MM.1S (cell line): ENCODE measurements around the gene MS4A18.

ENCODE experiments used
- DNase-seq: peaks from one replicate; pipeline ENCODE4 v3.0.0-alpha.2; 2015
- H2AFZ ChIP-seq: fragments of 300-600 bp; sonication (generic); 2 replicates; pipeline ENCODE4 v1.6.0; 2016; ENCODE audit warnings: antibody characterized with exemption, low read length
- H3F3A ChIP-seq: fragments of 300-600 bp; sonication (generic); 2 replicates; pipeline ENCODE4 v1.6.1; 2016; ENCODE audit warnings: mild to moderate bottlenecking, antibody characterized with exemption, low read length, moderate library complexity, mixed read lengths; ENCODE audit not compliant: insufficient read depth
- H3K27ac ChIP-seq: fragments of 300-600 bp; sonication (generic); 2 replicates; pipeline ENCODE4 v1.5.1; 2016; ENCODE audit warnings: mild to moderate bottlenecking, low read length
- H3K27me3 ChIP-seq: fragments of 300-600 bp; sonication (generic); replicated peaks from 2 replicates; pipeline ENCODE4 v1.6.0; 2016; ENCODE audit warnings: low read length; ENCODE audit not compliant: insufficient read depth
- H3K36me3 ChIP-seq: fragments of 300-600 bp; sonication (generic); replicated peaks from 2 replicates; pipeline ENCODE4 v1.6.1; 2016; ENCODE audit warnings: mild to moderate bottlenecking, low read length, mixed read lengths; ENCODE audit not compliant: insufficient read depth
- H3K4me1 ChIP-seq: fragments of 300-600 bp; sonication (generic); 2 replicates; pipeline ENCODE4 v1.6.1; 2016; ENCODE audit warnings: low read length, mixed read lengths
- H3K4me2 ChIP-seq: fragments of 300-600 bp; sonication (generic); 2 replicates; pipeline ENCODE4 v1.6.0; 2016; ENCODE audit warnings: low read depth, low read length
- H3K4me3 ChIP-seq: fragments of 300-600 bp; sonication (generic); 2 replicates; pipeline ENCODE4 v1.5.1; 2016; ENCODE audit warnings: low read length, mixed read lengths
- H3K79me2 ChIP-seq: fragments of 300-600 bp; sonication (generic); 2 replicates; pipeline ENCODE4 v1.6.1; 2016; ENCODE audit warnings: mixed run types, low read length, mixed read lengths
- H3K9ac ChIP-seq: fragments of 300-600 bp; sonication (generic); 2 replicates; pipeline ENCODE4 v1.6.1; 2016; ENCODE audit warnings: low read length, mixed read lengths
- H3K9me2 ChIP-seq: fragments of 300-600 bp; sonication (generic); replicated peaks from 2 replicates; pipeline ENCODE4 v1.6.1; 2016; ENCODE audit warnings: mild to moderate bottlenecking, low read length, mixed read lengths; ENCODE audit not compliant: insufficient read depth
- H3K9me3 ChIP-seq: fragments of 300-600 bp; sonication (generic); replicated peaks from 2 replicates; pipeline ENCODE4 v1.6.1; 2016; ENCODE audit warnings: mild to moderate bottlenecking, low read length, mixed read lengths; ENCODE audit not compliant: insufficient read depth
- H4K20me1 ChIP-seq: fragments of 300-600 bp; sonication (generic); 2 replicates; pipeline ENCODE4 v1.6.1; 2016; ENCODE audit warnings: mild to moderate bottlenecking, low read length, moderate library complexity, mixed read lengths; ENCODE audit not compliant: insufficient read depth
- CTCF ChIP-seq: fragments of 300-600 bp; sonication (generic); IDR thresholded peaks from 2 replicates; pipeline ENCODE4 v1.5.1; 2016; ENCODE audit warnings: antibody characterized with exemption, low read length, mixed read lengths
- EZH2 ChIP-seq: fragments of 300-600 bp; sonication (generic); optimal IDR thresholded peaks from 2 replicates; pipeline ENCODE3; 2017; ENCODE audit warnings: low read depth, mild to moderate bottlenecking, antibody characterized with exemption, low read length, mixed read lengths
- EZH2phosphoT487 ChIP-seq: fragments of 300-600 bp; sonication (generic); IDR thresholded peaks from 2 replicates; pipeline ENCODE4 v1.6.1; 2018; ENCODE audit warnings: antibody characterized with exemption, low read length

The MS4A18 gene

GRCh38 chr11:60764879-60765278 lies 40.4 kb downstream of the MS4A18 start:
- Histone ChIP-seq H2AFZ (no peak overlapping the region), H4K20me1 (no peaks in the 10 kb centered on the region), H3K4me3 (no peak overlapping the region), H3K4me2 (peak overlapping the region; percentile 55), H3K9me2 (no peaks in the 10 kb centered on the region), H3K36me3 (no peaks in the 10 kb centered on the region), H3K4me1 (peaks cover 48% of the 10 kb centered on the region), H3K27me3 (no peaks in the 10 kb centered on the region), H3K79me2 (no peaks in the 10 kb centered on the region), H3K27ac (peak overlapping the region; percentile 75), H3F3A (peaks cover 14% of the 10 kb centered on the region), H3K9ac (no peak overlapping the region), H3K9me3 (no peaks in the 10 kb centered on the region)
- peak; percentile 91 for DNase-seq
- TF ChIP-seq CTCF, result no peak
- no peak for TF ChIP-seq EZH2
- no peak for TF ChIP-seq EZH2phosphoT487

- Histone ChIP-seq H3K4me1 (peaks cover 48% of the 10 kb centered on the region), H3K9me2 (no peaks in the 10 kb centered on the region), H3K9me3 (no peaks in the 10 kb centered on the region), H3F3A (peaks cover 14% of the 10 kb centered on the region), H3K27ac (peak overlapping the region; percentile 75), H3K4me3 (no peak overlapping the region), H3K9ac (no peak overlapping the region), H3K36me3 (no peaks in the 10 kb centered on the region), H3K4me2 (peak overlapping the region; percentile 55), H4K20me1 (no peaks in the 10 kb centered on the region), H2AFZ (no peak overlapping the region), H3K27me3 (no peaks in the 10 kb centered on the region), H3K79me2 (no peaks in the 10 kb centered on the region)
- no peak for DNase-seq
- TF ChIP-seq EZH2 (no peak), EZH2phosphoT487 (no peak), CTCF (no peak)
These were observed 40.8 kb downstream of the MS4A18 start for GRCh38 chr11:60765355-60765754.

GRCh38 chr11:60766547-60766946 lies 42.0 kb downstream of the MS4A18 start:
- no peak overlapping the region for H2AFZ ChIP-seq
- no peaks in the 10 kb centered on the region for H3K27me3 ChIP-seq

More at GRCh38 chr11:60766547-60766946, 42.0 kb downstream of the MS4A18 start:
- TF ChIP-seq EZH2phosphoT487, result no peak
- no peak for TF ChIP-seq EZH2
- no peak for TF ChIP-seq CTCF
- H3F3A ChIP-seq, result peaks cover 14% of the 10 kb centered on the region
- H3K4me3 ChIP-seq, result no peak overlapping the region
- no peaks in the 10 kb centered on the region for H3K79me2 ChIP-seq
- H3K4me1 ChIP-seq, result peaks cover 42% of the 10 kb centered on the region
- DNase-seq, result no peak
- no peak overlapping the region for H3K4me2 ChIP-seq
- no peaks in the 10 kb centered on the region for H3K9me2 ChIP-seq
- no peaks in the 10 kb centered on the region for H4K20me1 ChIP-seq
- H3K27ac ChIP-seq, result no peak overlapping the region
- no peak overlapping the region for H3K9ac ChIP-seq
- no peaks in the 10 kb centered on the region for H3K36me3 ChIP-seq
- H3K9me3 ChIP-seq, result no peaks in the 10 kb centered on the region
